GM19099 (cell line): ENCODE measurements around the gene PC.

Experiments used
- POLR2A ChIP-seq: IDR thresholded peaks from 3 replicates; pipeline ENCODE4 v1.6.1; 2011; ENCODE audit warnings: low read depth; ENCODE audit not compliant: insufficient read length; ENCODE audit errors: extremely low read depth

The PC gene

DNA sequence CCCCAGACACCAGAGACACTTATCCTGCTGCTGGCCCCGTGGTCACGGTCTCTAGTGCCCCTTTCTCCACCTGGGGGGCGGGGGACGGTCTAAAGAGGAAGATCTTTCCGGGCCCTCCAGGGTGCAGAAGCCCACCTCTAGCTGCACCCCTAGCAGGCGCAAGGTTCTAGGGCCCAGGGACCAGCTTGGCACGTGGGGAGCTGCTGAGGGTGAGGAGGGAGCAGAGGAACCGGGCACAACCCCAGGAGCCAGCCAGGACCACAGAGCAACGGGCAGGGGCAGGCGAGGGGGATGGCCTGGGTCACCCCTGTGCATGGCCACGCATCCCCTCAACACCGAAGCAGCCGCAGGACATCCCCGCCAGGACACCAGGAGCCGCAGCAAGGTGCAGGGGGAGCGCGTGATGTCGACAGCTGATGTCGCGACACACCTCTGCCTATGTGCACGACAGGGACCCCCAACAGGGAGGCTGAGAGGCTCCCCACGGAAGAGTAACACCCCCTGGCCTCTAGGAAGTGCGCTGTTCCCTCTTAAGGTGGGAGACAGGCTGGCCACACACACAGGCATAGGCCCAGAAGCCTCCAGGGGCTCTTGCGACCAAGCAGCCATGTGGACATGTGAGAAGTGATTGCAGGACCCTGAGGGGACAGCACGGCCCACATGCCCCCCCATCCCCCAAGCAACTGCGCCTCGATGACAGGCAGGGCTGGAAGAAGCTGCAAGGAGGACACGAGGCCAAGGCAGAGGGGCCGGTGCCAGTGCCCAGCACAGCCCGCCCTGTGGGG, 96.2 kb downstream of the PC start:
- TF ChIP-seq POLR2A, result no peak

DNA sequence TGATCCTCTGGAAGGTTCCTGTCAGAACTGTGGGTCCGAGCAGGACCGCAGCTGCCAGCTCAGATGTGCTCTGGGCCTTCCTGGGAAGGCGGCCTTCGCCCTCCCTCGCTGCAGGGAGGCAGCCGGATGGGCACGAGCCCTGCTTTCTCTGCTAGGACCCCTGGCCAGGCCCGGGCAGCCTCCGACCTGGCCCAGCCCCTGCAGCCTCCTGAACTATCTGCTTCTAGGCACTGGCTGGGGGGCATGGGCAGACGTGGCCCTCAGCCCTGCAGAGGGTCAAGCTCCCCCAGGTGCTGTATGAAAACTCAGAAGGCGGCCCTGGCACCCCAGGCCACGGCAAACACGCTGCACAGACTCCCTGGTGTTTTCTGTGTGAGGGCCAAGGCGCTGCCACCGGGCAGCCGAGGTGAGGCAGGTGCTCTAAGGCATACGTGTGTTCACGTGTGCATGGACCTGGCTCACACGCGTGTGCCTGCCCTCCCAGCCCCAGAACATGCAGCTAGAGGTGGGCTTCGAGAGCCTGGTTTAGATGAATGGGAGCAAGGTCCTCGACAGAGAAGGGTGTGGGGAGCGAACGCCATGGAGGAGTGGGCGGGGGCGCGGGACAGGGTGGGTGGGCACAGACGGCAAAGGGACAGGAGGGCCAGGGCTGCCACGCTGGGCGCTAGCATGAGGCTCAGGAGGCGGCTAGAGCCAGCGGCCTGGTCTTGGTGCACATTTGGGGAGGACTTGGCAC, 97.0 kb downstream of the PC start:
- no peak for TF ChIP-seq POLR2A

DNA sequence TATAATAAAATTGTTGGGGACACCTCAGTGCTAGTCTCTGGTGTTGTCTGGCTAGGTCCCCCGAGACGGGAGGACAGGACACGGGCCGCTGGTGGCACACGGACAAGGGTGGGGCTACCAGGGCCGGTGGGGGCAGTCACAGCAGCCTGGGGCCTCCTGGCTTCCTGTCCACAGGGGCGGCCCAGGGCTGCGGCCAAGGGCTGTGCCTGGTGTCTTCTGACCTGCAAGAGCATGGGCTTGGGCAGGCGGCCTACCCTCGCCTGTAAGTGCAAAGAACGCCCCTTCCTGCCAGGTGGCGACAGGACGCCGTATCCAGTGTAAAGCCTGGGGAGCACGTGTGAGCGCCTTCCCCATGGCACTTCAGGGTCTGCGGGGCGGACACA, 97.7 kb downstream of the PC start:
- no peak for TF ChIP-seq POLR2A

DNA sequence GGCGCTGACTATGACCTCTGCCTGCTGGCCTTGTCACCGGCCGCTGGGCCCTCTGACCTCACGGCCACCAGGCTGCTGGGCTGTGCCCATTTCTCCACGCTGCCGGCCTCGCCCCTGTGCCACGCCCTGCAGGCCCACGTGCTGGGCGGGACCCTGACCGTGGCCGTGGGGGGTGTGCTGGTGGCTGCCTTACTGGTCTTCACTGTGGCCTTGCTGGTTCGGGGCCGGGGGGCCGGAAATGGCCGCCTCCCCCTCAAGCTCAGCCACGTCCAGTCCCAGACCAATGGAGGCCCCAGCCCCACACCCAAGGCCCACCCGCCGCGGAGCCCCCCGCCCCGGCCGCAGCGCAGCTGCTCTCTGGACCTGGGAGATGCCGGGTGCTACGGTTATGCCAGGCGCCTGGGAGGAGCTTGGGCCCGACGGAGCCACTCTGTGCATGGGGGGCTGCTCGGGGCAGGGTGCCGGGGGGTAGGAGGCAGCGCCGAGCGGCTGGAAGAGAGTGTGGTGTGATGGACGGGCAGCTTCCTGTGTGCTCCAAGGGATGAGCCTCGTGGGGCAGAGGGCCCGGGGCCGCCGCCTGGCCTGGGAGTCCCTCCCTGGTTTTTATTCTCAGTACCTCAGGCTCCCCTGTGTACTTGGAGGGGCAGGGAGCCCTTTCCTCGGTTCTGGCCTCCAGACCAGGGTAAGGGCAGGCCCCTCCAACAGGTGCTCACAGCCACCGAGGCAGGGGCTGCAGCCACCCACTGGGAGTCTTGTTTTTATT, 98.3 kb downstream of the PC start:
- TF ChIP-seq POLR2A, result no peak

DNA sequence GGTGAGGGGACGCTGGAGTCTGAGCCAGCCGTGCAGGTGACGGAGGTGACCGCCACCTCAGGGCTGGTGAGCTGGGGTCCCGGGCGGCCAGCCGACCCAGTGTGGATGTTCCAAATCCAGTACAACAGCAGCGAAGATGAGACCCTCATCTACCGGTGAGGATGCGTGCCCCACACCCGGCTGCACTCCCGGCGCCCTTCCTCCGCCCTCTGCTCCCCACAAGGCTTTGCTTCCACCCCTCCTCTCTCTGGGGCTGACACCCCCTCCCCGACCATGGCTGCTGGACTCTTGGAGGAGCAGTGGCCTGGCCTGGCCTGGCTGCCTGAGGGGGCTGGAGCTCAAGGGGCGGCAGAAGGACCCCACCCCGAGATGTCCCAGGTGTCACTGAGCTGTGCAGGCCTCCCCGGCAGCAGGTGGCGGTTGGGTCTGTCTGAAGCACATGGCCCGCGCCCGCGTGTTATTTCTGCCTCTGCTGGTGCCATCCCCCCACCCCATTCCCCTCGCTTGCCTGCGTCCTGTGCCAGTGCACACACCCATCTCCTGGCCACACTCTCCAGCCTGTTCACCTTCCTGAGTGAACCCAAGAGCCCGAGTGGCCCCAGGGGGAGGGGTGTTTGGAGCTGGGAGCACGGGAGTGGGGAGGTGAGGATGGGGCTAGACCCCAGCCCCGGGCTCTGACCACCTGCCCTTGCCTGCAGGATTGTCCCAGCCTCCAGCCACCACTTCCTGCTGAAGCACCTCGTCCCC, 99.1 kb downstream of the PC start:
- no peak for TF ChIP-seq POLR2A

DNA sequence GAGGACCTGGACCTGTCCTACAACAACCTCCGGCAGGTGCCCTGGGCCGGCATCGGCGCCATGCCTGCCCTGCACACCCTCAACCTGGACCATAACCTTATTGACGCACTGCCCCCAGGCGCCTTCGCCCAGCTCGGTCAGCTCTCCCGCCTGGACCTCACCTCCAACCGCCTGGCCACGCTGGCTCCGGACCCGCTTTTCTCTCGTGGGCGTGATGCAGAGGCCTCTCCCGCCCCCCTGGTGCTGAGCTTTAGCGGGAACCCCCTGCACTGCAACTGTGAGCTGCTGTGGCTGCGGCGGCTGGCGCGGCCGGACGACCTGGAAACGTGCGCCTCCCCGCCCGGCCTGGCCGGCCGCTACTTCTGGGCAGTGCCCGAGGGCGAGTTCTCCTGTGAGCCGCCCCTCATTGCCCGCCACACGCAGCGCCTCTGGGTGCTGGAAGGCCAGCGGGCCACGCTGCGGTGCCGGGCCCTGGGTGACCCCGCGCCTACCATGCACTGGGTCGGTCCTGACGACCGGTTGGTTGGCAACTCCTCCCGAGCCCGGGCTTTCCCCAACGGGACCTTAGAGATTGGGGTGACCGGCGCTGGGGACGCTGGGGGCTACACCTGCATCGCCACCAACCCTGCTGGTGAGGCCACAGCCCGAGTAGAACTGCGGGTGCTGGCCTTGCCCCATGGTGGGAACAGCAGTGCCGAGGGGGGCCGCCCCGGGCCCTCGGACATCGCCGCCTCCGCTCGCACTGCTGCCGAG, 99.8 kb downstream of the PC start:
- no peak for TF ChIP-seq POLR2A

DNA sequence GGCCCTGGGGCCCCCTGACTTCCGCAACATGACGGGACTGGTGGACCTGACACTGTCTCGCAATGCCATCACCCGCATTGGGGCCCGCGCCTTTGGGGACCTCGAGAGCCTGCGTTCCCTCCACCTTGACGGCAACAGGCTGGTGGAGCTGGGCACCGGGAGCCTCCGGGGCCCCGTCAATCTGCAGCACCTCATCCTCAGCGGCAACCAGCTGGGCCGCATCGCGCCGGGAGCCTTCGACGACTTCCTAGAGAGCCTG, 100.3 kb downstream of the PC start:
- TF ChIP-seq POLR2A, result no peak

DNA sequence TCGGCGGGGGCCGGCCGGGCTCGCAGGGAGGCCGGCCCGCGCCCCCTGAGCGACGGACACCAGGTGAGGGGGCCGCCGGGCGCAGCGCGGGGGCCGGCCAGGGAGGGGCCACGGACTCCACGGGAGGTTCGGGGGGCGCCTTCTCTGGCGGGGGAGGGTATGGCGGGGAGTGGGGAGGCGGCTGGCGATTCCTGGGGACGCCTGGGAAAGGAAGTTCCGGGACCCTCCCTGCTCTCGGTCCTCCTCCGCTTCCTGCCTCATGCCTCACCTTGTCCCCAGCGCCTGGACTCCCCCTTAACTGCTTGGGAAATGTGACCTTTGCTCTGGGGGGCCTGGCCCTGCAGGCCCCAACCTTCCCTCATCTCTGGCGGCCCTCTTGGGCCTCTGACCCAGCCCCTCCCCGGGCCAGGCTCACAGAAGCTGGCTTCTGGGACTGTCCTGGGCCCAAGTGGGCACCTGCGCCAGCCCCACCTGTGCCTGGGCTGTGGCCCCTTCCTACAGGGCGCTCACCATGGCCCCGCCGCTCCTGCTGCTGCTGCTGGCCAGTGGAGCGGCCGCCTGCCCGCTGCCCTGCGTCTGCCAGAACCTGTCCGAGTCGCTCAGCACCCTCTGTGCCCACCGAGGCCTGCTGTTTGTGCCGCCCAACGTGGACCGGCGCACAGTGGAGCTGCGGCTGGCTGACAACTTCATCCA, 100.8 kb downstream of the PC start:
- TF ChIP-seq POLR2A, result no peak

DNA sequence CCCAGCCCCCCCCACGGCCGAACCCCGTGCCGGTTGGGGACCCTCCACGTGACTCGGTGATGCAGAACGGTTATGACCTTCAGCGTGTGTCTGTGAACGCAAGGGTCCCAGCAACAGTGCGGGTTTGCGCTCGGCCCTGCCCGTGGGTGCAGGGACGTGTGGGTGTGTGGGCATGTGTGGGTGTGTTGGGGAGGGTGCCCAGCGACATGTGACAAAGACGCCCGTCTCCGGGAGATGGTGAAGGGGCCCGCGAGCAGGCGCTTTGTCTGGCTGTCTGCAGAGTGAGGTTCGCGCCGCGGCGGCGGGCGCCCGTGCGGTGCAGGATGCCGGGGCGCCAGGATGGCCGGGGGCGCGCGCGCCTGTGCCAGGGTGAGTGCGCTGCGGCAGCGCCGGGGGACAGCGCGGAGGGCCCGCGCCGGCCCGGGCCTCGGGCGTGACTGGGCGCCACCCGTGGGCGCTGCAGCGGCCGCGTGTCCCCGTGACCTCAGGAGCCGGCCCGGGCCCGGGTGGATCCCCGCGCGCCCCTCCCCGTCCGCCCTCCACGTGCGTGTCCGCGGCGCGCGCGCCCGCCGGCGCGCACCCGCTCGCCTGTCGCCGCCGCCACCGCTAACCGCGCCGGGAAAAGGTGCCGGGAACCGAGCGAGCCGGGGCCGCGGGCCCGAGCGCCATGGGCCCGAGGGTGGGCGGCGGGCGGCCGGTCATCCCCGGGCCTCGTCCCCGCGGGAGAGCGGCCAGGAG, 101.5 kb downstream of the PC start, which contains the start of gene LRFN4:
Gene LRFN4 (plus strand): TSS at position 569 of the 738 bp plus-strand sequence. CDS start 681 bp downstream, outside the sequence.
- TF ChIP-seq POLR2A, result no peak

DNA sequence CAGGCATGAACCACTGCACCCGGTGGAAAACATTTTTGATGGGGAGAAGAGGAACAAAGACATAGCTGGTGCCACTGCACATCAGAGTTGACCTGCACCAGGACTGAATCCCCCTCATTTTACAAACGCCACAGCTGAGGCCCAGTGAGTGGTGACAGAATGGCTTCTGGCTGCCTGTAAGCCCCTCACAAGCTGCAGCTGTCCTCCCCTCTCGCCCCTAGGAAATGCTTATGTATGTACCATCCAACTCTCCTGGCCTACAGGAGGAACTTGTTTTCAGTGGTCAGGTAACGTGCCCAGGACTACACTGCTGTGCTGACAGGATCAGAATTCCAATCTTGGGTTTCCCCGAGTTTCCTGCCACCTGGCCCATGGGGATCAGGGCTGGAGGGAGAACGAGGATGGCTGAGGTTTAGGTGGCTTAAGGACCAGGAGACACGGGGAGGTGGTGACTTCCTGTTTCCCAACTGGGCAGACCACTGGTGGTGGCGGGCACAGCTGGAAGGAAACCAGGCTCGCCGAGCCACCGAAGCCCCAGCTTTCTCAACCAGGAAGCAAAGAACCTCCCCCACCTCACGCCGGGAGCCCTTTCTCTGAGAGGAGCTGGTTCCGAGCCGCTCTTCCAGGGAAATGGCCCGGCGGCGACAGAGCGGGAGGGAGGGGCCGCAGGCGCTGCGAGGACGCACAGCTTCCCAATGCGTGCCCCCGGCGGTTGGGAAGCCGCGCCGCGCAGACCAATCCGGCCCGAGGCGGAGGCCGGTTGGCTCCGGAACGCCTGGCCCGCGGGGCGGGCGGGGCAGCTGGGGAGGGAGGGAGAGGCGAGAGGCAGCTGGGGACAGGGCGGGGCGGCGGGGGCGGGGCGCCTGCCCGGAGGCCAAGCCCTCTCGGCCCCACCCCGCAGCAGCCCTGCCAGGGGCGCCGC, 102.3 kb downstream of the PC start:
- TF ChIP-seq POLR2A, result peak; percentile 83

DNA sequence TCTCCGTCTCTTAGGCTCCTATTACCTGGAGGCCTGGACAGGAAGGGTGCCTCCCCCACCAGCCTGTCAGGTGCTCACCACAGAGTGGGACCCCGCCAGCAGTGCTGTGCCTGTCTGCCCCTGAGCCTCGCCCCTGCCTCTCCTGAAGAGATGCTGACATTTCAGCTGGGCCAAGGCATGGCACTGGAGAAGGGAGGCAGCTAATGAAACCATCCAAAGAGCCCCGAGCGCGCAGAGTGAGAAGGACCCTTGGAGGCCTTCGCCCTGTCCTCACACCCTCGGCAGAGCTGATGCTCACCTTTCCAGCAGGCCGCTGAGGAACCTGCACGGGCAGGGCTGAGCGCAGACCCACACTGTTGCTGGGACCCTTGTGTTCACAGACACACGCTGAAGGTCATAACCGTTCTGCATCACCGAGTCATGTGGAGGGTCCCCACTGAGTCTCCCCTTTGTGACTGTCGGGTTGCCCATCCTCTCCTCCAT, 103.4 kb downstream of the PC start:
- TF ChIP-seq POLR2A, result no peak

DNA sequence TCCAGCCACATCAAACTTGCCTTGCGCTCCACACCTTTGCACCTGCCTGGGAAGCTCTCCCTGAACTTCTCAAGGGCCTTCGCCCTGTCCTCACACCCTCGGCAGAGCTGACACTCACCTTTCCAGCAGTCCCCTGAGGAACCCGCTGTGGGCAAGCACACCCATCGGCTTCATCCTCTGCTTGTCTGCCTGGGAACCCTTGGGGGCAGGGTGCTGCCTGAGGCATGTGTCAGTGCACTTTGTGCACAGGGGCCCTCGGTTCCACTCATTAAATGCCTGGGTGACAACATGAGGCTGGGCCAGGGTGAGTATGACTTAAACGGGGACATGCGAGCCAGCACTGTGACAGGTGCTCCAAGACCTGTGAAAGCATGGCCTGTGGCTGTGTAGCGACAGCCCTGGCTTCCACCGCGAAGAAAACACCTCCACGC, 103.9 kb downstream of the PC start:
- no peak for TF ChIP-seq POLR2A
